Pancreas (tissue), 10 donors: Measurements from ENCODE around the gene ATG4D. TPM values are rescaled to one million over a fixed set of nuclear protein-coding genes. Genes with fewer than 3 reads are reported as not detected.
A peak's percentile ranks its signal among the peaks of the same experiment; 100 is the strongest.

Experiments used
- ATAC-seq, 4 donors: fragments of 200-7000 bp; cut with Tn5 transposase; one replicate each; pipeline versions ENCODE4 v1.8.0 to v1.9.1; 2020; ENCODE audit warnings: mild to moderate bottlenecking in 4 of 4, moderate library complexity in 4 of 4
- DNase-seq, 6 donors: peaks; one replicate each; pipeline ENCODE4 v3.0.0-alpha.2; 2020
- FAIRE-seq: peaks from 2 replicates; lab custom pipeline; 2012; peaks lifted over from hg19 to GRCh38; lab: Jason Lieb, UNC
- H3K27ac ChIP-seq, 4 donors: fragments of 200-600 bp; sonication (generic); 1 replicate in 3 of 4; 2 replicates in 1 of 4; pipeline versions ENCODE4 v1.5.0 to v1.8.0; 2020
- H3K27me3 ChIP-seq, 4 donors: fragments of 200-600 bp; one replicate each; pipeline ENCODE4 v1.8.0; 2021
- H3K36me3 ChIP-seq, 3 donors: fragments of 200-600 bp; sonication (generic) in 1 of 3; one replicate each; pipeline versions ENCODE4 v1.5.0 to v1.8.0; 2020 to 2021
- H3K4me1 ChIP-seq, 3 donors: fragments of 200-600 bp; one replicate each; pipeline ENCODE4 v1.8.0; 2021
- H3K4me3 ChIP-seq, 4 donors: fragments of 200-600 bp; sonication (generic) in 2 of 4; one replicate each; pipeline versions ENCODE4 v1.5.0 to v1.8.0; 2020 to 2021
- H3K9me3 ChIP-seq, 4 donors: fragments of 200-600 bp; one replicate each; pipeline ENCODE4 v1.8.0; 2021
- CTCF ChIP-seq, 4 donors: fragments of 200-600 bp; sonication (generic) in 3 of 4; IDR thresholded peaks; one replicate each; pipeline versions ENCODE4 v1.5.0 to v1.8.0; 2021; ENCODE audit warnings: antibody characterized with exemption in 4 of 4
- WGBS, 2 donors: extraction: QIAGEN DNeasy Blood & Tissue Kit; methylation state at CpG; one replicate each; pipeline ENCODE4 v1.1.7; 2013; 5-methylcytosine and 5-hydroxymethylcytosine counted together
- intact Hi-C, 3 donors: fragments of 100-400 bp; cut with DNase I; formaldehyde crosslinking; loops; one replicate each; pipeline versions ENCODE4 v1.11.1 to v1.14.2; 2022
- polyA plus RNA-seq, 2 donors: library from polyadenylated mRNA; stranded (reverse); fragments of 200-250 nt; gene quantifications; one replicate each; pipeline ENCODE4 v1.2.3, GENCODE V29; 2013
- total RNA-seq, 6 donors: library from RNA; stranded (reverse); fragmentation: NEBNext Ultra II Directional in 4 of 6; extraction: Animal tissue kit (Norgen Biotek cat#: 25700) in 4 of 6; gene quantifications; one replicate each; pipeline versions ENCODE4 v1.2.1 to v1.2.4, GENCODE V29; 2021 to 2023
- donor health status: healthy with polysubstance abuse.
- donor health status: DM: no; HTN: no; CAD: no; lungs with moderate emphysema.
- donor health status: DM: no; HTN: no; CAD: no.
- donor health status: control.
- donor health status: control.
- donor health status: Bipolar disorder and iron deficiency.
- donor health status: DM: yes; HTN: yes; CAD: no.
- donor health status: DM: no; HTN: no; CAD: no.
- donor health status: DM: no; HTN: no; CAD: no.
- donor health status: DM: yes; HTN: yes; CAD: no.

The ATG4D gene
- total and polyA plus RNA-seq, 8 donors, result 12.9 to 62.1 (median 22.7) TPM

GRCh38 chr19:10543059-10543419 is 665 bp upstream of the ATG4D start:
- H3K27ac ChIP-seq, result peak overlapping the region; percentile 74 to 86 (median 83)
- FAIRE-seq (no peak), DNase-seq (no peak), ATAC-seq (peak; percentile 14 to 47 (median 20))
- no peaks in the 10 kb centered on the region for H3K9me3 ChIP-seq
- no peak for TF ChIP-seq CTCF (IDR thresholded peaks at IDR 0.05)
- WGBS, 2 donors, result 44 to 47% methylated on average over 8 of the region's 8 CpGs
- peaks cover 0 to 12% (median 0%) of the 10 kb centered on the region in 3 donors for H3K4me1 ChIP-seq
- H3K36me3 ChIP-seq, result peaks cover 0 to 8% (median 0%) of the 10 kb centered on the region in 3 donors
- peak overlapping the region in 2 of 4 donors; percentile 86 to 98 for H3K4me3 ChIP-seq
- H3K27me3 ChIP-seq, result no peaks in the 10 kb centered on the region
- intact Hi-C loops, result no loop called here

DNA sequence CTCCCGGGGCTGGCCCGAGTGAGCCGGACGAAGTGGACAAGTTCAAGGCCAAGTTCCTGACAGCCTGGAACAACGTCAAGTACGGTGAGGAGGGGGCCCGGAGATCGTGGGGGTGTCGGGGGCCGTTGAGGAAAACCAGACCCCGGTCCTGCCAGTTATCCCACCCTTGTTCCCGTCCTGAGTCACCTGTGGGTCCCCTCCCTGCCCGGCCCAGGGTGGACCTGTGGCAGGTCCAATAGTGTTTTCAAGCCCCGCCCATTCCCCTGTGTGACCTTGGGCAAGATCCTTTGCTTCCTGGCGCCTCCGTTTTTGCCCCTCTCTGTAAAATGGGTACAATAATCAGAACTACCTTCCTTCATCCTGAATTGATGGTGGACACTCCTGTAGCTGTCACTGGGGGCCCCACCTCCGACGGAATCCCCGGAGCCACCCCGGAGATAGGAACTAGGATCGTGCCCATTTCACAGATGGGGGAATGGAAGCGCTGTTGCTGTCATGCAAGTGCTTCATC is 593 bp downstream of the ATG4D start:
- DNase-seq (peak; percentile 63 to 87 (median 76)), FAIRE-seq (no peak), ATAC-seq (peak; percentile 23 to 56 (median 34))
- H3K4me3 ChIP-seq, result peak overlapping the region; percentile 86 to 99 (median 96)
- H3K9me3 ChIP-seq, result no peaks in the 10 kb centered on the region
- intact Hi-C loops, result no loop called here
- 10 to 18% methylated on average over 22 of the region's 22 CpGs for WGBS, 2 donors
- H3K27me3 ChIP-seq, result no peaks in the 10 kb centered on the region
- H3K36me3 ChIP-seq, result peaks cover 0 to 8% (median 0%) of the 10 kb centered on the region in 3 donors
- H3K4me1 ChIP-seq, result peaks cover 0 to 12% (median 0%) of the 10 kb centered on the region in 3 donors
- TF ChIP-seq CTCF (IDR thresholded peaks at IDR 0.05), result no peak
- peak overlapping the region; percentile 74 to 86 (median 83) for H3K27ac ChIP-seq

- H3K9me3 ChIP-seq, result no peaks in the 10 kb centered on the region
- peaks cover 0 to 12% (median 0%) of the 10 kb centered on the region in 3 donors for H3K36me3 ChIP-seq
- H3K4me3 ChIP-seq, result peak overlapping the region; percentile 86 to 99 (median 96)
- ATAC-seq (peak in 1 of 4 donors; percentile 0), FAIRE-seq (no peak), DNase-seq (peak in 2 of 6 donors; percentile 51 to 80)
- TF ChIP-seq CTCF (IDR thresholded peaks at IDR 0.05), result no peak
- peak overlapping the region in 3 of 4 donors; percentile 3 to 82 (median 74) for H3K27ac ChIP-seq
- 19 to 28% methylated on average over 23 of the region's 23 CpGs for WGBS, 2 donors
- intact Hi-C loops, result no loop called here
- peaks cover 0 to 12% (median 0%) of the 10 kb centered on the region in 3 donors for H3K4me1 ChIP-seq
- H3K27me3 ChIP-seq, result no peaks in the 10 kb centered on the region
These were observed 1.1 kb downstream of the ATG4D start for GRCh38 chr19:10544753-10545251.

- WGBS, 2 donors, result 88 to 92% methylated on average over 17 of the region's 17 CpGs
- Histone ChIP-seq H3K9me3 (no peaks in the 10 kb centered on the region), H3K4me3 (no peak overlapping the region), H3K4me1 (peaks cover 0 to 12% (median 0%) of the 10 kb centered on the region in 3 donors), H3K27me3 (no peaks in the 10 kb centered on the region), H3K36me3 (peaks cover 0 to 19% (median under 1%) of the 10 kb centered on the region in 3 donors), H3K27ac (no peak overlapping the region)
- intact Hi-C loops, result no loop called here
- peak in 1 of 6 donors; percentile 71 for DNase-seq
- no peak for ATAC-seq
- TF ChIP-seq CTCF (IDR thresholded peaks at IDR 0.05), result no peak
- FAIRE-seq, result no peak
These were observed 3.1 kb downstream of the ATG4D start for GRCh38 chr19:10546817-10547216.

- Histone ChIP-seq H3K4me1 (peaks cover 0 to 9% (median 0%) of the 10 kb centered on the region in 3 donors), H3K27ac (no peak overlapping the region), H3K4me3 (no peak overlapping the region), H3K36me3 (peaks cover 0 to 36% (median 14%) of the 10 kb centered on the region in 3 donors), H3K27me3 (no peaks in the 10 kb centered on the region), H3K9me3 (no peaks in the 10 kb centered on the region)
- DNase-seq (no peak), ATAC-seq (no peak), FAIRE-seq (no peak)
- 93 to 95% methylated on average over 18 of the region's 18 CpGs for WGBS, 2 donors
- no peak for TF ChIP-seq CTCF (IDR thresholded peaks at IDR 0.05)
- intact Hi-C loops, result no loop called here
These were observed 5.1 kb downstream of the ATG4D start for GRCh38 chr19:10548746-10549276.
